ENCODE results near the gene LURAP1L.

DNA sequence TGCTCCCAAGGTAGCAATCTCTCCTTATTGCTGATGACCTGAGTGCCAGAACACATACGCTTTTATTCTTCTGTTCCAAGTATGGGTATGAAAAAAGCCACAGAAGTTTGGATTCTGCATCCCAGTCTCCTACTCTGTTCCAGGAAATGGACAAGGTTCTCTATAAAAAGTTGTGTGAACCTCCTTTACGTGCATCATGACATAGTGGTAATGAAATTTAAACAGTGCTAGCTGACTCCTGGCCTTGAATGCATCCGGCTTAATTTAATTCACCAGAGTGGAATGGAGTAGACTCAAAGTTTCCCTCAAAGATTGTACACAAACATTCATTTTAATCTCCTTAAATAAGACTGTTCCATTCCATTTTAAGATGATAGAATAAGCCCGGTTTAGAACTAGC, 68.9 kb downstream of the LURAP1L start:
- TF ChIP-seq, protein P1, sequence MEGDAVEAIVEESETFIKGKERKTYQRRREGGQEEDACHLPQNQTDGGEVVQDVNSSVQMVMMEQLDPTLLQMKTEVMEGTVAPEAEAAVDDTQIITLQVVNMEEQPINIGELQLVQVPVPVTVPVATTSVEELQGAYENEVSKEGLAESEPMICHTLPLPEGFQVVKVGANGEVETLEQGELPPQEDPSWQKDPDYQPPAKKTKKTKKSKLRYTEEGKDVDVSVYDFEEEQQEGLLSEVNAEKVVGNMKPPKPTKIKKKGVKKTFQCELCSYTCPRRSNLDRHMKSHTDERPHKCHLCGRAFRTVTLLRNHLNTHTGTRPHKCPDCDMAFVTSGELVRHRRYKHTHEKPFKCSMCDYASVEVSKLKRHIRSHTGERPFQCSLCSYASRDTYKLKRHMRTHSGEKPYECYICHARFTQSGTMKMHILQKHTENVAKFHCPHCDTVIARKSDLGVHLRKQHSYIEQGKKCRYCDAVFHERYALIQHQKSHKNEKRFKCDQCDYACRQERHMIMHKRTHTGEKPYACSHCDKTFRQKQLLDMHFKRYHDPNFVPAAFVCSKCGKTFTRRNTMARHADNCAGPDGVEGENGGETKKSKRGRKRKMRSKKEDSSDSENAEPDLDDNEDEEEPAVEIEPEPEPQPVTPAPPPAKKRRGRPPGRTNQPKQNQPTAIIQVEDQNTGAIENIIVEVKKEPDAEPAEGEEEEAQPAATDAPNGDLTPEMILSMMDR (IDR thresholded peaks at IDR 0.05): no peak
- no peak for TF ChIP-seq POLR2A (IDR thresholded peaks at IDR 0.05)

All from lower leg skin (tissue), 3 donors.